ENCODE results near the gene ECHDC1.

Gene ECHDC1

DNA sequence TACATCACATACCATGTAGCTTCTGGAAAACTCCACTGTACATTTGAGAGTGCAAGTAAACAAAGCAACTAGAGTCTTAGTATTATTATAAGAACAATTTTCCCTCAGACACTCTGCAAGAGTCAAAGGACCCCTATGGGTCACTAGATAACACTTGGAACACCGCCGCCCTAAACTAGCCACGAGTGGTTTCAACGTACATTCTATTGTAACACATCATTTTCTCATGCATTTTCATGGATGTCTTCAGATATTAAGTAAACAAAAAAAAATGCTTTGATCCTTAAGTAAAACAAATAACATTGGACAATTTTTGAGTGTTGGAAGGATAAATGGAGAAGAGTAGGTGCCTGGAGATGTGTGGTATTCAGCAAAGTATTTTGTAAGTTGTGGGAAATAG, 79.9 kb downstream of the ECHDC1 start:
- H3K4me1 ChIP-seq (ENCODE audit: control insufficient read depth, insufficient read depth, low read length, poor library complexity, severe bottlenecking) = no peaks in the 10 kb centered on the region
- no CpG with 5 or more reads among the region's 4 CpGs for WGBS, 2 experiments (ENCODE audit: insufficient coverage in 2 of 2)
- no peak overlapping the region for H3K4me3 ChIP-seq (ENCODE audit: extremely low read depth, insufficient read depth, low read length, poor library complexity, severe bottlenecking)
- no peak overlapping the region for H3K27ac ChIP-seq (ENCODE audit: low read depth, low read length, severe bottlenecking)
- H3K36me3 ChIP-seq (ENCODE audit: control insufficient read depth, insufficient read depth, low read length) = no peaks in the 10 kb centered on the region
- H3K9me3 ChIP-seq (ENCODE audit: control insufficient read depth, low read length) = no peaks in the 10 kb centered on the region

DNA sequence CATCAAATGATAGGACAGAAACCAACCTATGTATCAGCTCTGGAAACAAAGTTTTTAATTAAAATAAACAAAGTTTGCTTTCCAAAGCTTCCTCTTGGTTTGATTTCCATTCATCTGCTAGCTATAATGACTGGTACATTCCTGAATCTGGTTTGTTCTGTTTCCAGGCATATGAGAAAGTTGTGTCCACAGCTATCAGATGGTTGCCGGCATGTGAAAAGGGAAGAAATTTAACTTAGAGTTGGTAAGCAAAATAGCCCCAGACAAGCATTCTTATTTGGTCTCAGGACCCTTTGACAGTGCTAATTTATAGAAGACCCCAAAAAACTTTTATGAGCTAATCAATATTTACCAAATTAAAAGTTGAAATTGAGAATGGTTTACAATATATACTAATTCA, 80.5 kb downstream of the ECHDC1 start:
- no peak overlapping the region for H3K27ac ChIP-seq (ENCODE audit: low read depth, low read length, severe bottlenecking)
- WGBS, 2 experiments (ENCODE audit: insufficient coverage in 2 of 2) = no CpG with 5 or more reads among the region's 1 CpG
- H3K9me3 ChIP-seq (ENCODE audit: control insufficient read depth, low read length) = no peaks in the 10 kb centered on the region
- no peaks in the 10 kb centered on the region for H3K36me3 ChIP-seq (ENCODE audit: control insufficient read depth, insufficient read depth, low read length)
- H3K4me3 ChIP-seq (ENCODE audit: extremely low read depth, insufficient read depth, low read length, poor library complexity, severe bottlenecking) = no peak overlapping the region
- H3K4me1 ChIP-seq (ENCODE audit: control insufficient read depth, insufficient read depth, low read length, poor library complexity, severe bottlenecking) = no peaks in the 10 kb centered on the region

DNA sequence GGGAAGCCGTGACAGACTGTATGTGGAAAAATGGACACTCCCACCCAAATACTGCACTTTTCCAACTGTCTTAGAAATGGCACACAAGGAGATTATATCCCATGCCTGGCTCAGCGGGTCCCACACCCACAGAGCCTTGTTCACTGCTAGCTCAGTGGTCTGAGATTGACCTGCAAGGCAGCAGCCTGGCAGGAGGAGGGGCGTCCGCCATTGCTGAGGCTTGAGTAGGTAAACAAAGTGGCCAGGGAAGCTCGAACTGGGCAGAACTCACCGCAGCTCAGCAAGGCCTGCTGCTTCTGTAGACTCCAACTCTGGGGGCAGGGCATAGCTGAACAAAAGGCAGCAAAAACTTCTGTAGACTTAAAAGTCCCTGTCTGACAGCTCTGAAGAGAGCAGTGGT, 88.1 kb downstream of the ECHDC1 start:
- Histone ChIP-seq H3K27ac (ENCODE audit: low read depth, low read length, severe bottlenecking) (no peak overlapping the region), H3K9me3 (ENCODE audit: control insufficient read depth, low read length) (no peaks in the 10 kb centered on the region), H3K36me3 (ENCODE audit: control insufficient read depth, insufficient read depth, low read length) (no peaks in the 10 kb centered on the region), H3K4me1 (ENCODE audit: control insufficient read depth, insufficient read depth, low read length, poor library complexity, severe bottlenecking) (no peaks in the 10 kb centered on the region), H3K4me3 (ENCODE audit: extremely low read depth, insufficient read depth, low read length, poor library complexity, severe bottlenecking) (no peak overlapping the region)
- WGBS, 2 experiments (ENCODE audit: insufficient coverage in 2 of 2) = 93 to 94% methylated on average over 4 to 5 of the region's 6 CpGs

DNA sequence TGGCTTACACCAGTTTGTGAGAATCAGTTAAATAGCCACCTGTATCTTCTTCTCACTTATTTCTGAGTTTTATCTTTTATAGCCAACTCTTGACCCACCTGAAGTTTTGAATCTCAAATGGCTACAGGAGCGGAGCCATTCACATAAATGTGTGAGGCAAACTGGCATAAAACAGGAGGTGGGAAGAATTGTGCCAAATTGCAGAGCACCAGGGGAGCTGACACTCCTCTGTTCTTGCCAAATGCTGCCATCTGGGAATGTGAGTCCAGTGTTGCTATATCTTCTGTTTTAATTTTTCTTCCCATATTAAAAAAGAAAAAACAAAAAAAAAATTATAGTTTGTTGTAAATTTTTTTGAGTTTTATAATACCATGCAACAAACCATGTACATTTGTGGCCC, 93.8 kb downstream of the ECHDC1 start:
- H3K4me3 ChIP-seq (ENCODE audit: extremely low read depth, insufficient read depth, low read length, poor library complexity, severe bottlenecking) = no peak overlapping the region
- no peak overlapping the region for H3K27ac ChIP-seq (ENCODE audit: low read depth, low read length, severe bottlenecking)
- no peaks in the 10 kb centered on the region for H3K4me1 ChIP-seq (ENCODE audit: control insufficient read depth, insufficient read depth, low read length, poor library complexity, severe bottlenecking)
- WGBS, 2 experiments (ENCODE audit: insufficient coverage in 2 of 2) = 40% methylated on average over 1 of the region's 1 CpG; no CpG with 5 or more reads in 1 of the 2 experiments
- H3K36me3 ChIP-seq (ENCODE audit: control insufficient read depth, insufficient read depth, low read length) = no peaks in the 10 kb centered on the region
- H3K9me3 ChIP-seq (ENCODE audit: control insufficient read depth, low read length) = no peaks in the 10 kb centered on the region

DNA sequence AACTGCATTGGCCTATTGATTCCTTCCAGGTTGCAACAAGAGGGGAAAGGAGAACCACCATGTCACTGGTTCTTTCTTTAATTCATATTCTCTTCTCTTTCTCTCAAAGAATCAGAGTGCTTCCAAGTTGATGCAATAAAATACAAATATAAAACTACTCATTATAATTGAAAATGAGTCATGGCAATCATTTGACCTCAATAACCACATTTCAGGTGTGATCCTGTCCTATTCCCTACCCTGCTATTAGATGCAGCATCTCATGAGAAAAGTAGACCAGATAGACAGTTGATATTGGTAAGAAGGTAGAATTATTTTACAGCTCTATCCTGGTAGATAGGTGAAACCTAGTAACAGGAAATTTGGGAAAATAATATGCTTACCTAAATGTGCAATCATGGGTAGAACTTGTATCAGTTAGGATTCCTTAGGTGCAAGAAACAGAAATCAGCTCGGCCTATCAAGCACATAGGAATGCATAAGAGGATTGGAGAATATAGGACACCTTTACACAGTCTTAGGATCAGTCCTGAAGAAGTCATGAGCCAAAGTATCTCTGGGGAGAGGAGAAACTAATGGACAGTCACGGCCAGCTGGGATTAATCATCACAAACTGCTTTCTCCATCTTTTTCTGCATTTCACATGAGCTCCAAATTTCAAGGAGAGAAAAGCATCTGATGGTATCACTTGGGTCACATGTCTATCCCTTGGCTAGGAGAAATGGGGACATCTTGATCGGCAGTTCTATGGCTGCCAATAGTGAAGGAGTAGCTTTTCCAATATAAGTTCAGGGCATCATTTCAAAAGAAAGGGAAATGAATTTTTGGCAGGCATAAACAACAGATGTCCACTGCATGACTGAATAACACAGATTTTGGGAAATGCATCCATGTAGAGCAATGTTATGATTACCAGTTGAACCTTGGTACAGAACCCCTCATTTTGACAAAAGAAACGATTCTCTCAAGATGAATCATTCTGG, 96.0 kb downstream of the ECHDC1 start:
- Histone ChIP-seq H3K4me1 (ENCODE audit: control insufficient read depth, insufficient read depth, low read length, poor library complexity, severe bottlenecking) (no peaks in the 10 kb centered on the region), H3K36me3 (ENCODE audit: control insufficient read depth, insufficient read depth, low read length) (no peaks in the 10 kb centered on the region), H3K27ac (ENCODE audit: low read depth, low read length, severe bottlenecking) (no peak overlapping the region), H3K9me3 (ENCODE audit: control insufficient read depth, low read length) (no peaks in the 10 kb centered on the region), H3K4me3 (ENCODE audit: extremely low read depth, insufficient read depth, low read length, poor library complexity, severe bottlenecking) (no peak overlapping the region)
- WGBS, 2 experiments (ENCODE audit: insufficient coverage in 2 of 2) = 84 to 90% methylated on average over 3 of the region's 4 CpGs

DNA sequence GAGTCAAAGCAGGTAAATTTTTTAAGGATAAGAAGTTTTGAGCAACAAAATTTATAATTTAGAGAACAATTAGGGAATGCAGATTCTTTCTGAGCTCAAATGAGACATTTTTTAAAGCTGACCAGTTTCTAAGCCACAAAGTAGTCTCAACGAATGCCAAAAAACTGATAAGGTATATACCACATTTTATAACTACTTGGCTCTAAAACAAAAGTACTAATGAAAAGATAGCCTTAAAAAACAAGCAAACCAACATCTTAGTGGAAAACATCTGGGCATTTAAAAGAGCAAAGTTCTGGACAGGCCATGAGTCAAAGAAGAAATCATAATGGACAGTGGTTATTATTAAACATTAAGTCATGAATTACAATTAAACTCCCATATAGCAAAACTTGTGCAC, 99.9 kb downstream of the ECHDC1 start:
- Histone ChIP-seq H3K27ac (ENCODE audit: low read depth, low read length, severe bottlenecking) (no peak overlapping the region), H3K9me3 (ENCODE audit: control insufficient read depth, low read length) (no peaks in the 10 kb centered on the region), H3K36me3 (ENCODE audit: control insufficient read depth, insufficient read depth, low read length) (no peaks in the 10 kb centered on the region), H3K4me1 (ENCODE audit: control insufficient read depth, insufficient read depth, low read length, poor library complexity, severe bottlenecking) (no peaks in the 10 kb centered on the region), H3K4me3 (ENCODE audit: extremely low read depth, insufficient read depth, low read length, poor library complexity, severe bottlenecking) (no peak overlapping the region)
- no CpG with 5 or more reads among the region's 1 CpG for WGBS, 2 experiments (ENCODE audit: insufficient coverage in 2 of 2)
